Stimulated activated CD8-positive, alpha-beta memory T cell treated with anti-CD3 and anti-CD28 coated beads, Interleukin-2, amount 100 ng/mL, for 48 hours (primary cell): Measurements from ENCODE around the gene UNCX.

Source experiments
- DNase-seq, 2 donors: peaks; one replicate each; pipeline ENCODE4 v3.0.0-alpha.2; 2020; ENCODE audit warnings: low read depth in 2 of 2

The UNCX gene

GRCh38 chr7:1232103-1232466 lies 587 bp upstream of the UNCX start:
- DNase-seq = no peak

DNA sequence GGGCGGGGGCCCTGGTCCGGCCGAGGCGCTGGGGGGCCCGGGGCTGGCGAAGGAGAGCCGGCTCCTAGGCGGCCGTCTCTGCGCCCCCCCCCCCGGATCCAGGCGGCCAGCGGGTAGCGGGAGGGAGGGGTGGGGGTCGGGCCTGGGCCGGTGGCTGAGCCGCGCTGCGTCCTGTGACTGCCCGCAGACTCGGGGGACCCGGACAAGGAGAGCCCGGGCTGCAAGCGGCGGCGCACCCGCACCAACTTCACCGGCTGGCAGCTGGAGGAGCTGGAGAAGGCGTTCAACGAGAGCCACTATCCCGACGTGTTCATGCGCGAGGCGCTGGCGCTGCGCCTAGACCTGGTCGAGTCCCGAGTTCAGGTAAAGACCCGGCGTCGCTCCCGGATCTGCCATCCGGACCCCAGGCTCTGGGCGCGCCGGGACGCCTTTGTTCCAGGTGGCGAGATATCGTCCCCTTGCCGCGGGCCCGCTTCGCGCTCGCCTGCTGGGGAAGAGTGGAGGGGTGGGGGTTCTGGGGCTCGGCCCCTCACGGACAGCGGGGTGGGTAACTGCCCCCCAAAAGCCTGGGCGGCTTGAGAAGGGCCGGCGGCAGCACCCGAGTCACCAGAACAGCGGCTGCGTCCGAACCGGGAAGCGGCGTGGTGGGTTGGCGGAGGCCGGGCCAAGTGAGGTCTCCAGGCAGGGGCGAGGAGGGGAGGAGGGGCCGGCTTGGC lies 819 bp downstream of the UNCX start:
- DNase-seq = no peak

- no peak for DNase-seq
These were observed 1.6 kb downstream of the UNCX start for GRCh38 chr7:1234049-1234880.

DNA sequence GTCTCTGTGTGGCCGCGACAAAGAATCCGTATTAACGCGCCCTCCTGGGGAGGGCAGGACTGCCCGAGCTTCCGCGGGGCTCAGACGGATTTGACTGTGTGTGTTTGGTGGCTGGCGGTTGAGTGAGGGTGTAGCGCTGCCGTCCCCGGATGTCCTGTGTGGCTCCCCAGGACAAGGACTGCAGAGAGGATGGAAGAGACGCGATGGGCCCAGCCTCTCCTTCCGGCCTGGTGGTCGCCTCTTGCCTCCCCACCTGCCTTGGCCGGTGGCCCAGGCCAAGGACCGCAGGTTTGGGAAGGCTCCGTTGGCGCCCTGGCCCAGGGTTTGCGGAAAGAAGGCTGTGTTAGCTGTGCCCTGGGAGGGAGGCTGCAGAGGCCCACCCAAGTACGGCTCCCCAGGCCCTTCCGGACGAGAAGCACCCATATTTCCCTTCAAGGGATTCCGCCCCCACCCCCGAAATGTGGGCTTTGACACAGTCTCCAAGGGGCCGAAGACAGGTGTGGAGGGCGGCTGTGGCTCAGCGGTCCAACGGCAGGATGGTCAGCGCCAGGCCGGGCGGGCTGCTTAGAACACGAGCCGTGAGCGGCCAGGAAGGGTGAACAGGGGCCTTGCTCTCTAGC lies 2.3 kb downstream of the UNCX start:
- no peak for DNase-seq

GRCh38 chr7:1235501-1236131 lies 2.9 kb downstream of the UNCX start:
- no peak for DNase-seq

DNA sequence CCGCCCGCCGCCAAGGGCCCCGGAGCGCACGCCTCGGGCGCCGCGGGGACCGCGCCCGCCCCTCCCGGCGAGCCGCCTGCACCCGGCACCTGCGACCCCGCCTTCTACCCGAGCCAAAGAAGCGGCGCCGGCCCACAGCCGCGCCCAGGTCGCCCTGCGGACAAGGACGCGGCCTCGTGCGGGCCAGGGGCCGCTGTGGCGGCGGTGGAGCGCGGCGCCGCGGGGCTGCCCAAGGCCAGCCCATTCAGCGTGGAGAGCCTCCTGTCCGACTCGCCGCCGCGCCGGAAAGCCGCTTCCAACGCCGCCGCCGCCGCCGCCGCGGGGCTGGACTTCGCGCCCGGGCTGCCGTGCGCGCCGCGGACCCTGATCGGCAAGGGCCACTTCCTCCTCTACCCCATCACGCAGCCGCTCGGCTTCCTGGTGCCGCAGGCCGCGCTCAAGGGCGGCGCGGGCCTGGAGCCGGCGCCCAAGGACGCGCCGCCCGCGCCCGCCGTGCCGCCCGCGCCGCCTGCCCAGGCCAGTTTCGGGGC lies 3.5 kb downstream of the UNCX start:
- DNase-seq = no peak

GRCh38 chr7:1236831-1237701 lies 4.4 kb downstream of the UNCX start:
- DNase-seq = no peak

- no peak for DNase-seq
These were observed 5.1 kb downstream of the UNCX start for GRCh38 chr7:1237704-1238255.

DNA sequence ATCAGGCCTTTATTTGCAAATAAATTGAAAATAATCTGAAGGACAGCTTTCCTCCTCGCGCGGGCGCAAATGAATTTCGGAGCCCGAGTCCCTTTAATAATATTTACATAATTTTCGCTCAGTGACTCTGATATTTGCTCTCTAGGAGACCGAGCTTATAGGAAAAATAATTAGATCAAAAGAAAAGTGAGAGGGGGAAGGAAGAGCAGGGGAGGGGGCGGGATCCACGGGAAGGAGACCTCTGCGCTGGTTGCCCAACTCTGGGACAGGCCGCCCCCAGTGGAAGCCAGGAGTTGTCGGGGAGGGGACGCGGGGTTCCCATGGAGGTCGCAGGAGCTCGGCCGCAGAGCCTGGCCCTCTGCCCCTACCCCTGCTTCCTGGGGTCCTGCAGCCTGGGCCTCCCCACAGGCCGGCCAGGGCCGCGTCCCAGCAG lies 5.8 kb downstream of the UNCX start:
- DNase-seq = no peak

DNA sequence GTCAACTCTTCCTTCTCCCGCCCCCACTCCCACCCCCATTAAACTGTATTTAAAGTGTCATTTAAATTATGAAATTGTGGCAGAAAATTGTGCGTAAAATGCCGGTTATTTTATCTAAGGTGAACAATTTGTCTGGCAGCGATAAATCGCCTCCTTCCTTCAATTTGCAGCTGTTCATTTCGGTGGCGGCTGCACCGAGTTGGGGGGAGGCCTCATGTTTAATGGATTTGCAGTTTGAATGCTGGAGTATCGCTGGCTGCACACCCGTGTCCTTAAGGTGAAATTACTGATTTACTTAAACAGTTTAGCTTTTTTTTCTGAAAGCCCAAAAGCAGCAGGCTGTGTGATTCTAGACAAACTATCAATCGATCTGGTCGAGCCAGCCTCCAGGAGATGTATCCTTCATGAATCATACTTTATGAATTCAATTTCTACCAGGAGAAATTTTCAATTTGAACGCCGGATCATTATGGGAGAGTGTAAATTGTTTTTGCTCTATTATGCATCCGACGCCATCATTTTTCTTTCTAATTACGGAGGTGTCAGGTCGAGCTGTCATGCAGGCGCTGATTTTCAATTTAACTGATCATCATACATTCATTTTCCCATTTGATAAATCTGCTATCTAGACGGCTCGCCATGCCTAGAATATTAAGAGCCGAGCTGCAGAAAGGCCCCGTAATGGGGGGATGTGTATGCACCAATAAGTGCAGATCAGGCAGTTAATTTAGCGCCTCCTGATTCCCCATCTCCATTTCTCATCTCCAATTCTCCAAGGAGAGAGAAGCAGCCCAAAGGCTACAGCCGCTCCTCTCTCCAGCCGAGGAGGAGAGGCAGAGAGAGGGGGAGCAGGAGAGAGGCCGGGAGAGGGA lies 6.5 kb downstream of the UNCX start:
- DNase-seq = no peak

DNA sequence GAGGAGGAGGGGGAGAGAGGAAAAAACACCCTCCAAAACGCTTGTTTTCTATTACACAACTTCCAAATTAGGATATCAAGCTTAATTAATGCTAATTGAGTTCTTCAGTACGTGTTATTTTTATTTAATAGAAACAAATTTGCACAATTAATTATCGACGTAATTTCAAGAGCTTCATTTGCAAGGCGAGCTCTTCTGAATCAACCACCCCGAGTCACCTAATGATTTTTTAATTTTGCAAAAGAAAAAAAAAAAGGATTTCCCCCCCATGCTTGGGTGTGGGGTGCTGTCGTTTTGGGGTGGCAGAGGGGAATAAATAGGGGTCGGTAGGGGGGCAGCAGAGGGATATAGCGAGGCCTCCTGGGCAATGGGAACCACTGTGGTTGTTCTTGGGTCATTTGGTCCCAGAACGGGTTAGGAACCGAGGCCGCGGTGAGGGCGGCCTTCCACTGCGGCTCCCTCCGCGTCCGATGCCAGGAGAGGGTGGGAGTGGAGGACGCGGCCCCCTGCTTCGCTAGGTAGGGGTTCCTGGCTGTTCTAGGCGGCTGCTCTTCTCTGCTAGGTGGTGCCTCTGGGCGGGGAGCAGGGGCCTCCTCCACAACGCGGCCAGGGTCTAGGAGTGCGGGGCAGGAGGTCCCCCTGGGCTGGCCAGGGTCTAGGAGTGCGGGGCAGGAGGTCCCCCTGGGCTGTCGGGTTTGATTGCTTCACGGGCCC lies 7.3 kb downstream of the UNCX start:
- DNase-seq = no peak

DNA sequence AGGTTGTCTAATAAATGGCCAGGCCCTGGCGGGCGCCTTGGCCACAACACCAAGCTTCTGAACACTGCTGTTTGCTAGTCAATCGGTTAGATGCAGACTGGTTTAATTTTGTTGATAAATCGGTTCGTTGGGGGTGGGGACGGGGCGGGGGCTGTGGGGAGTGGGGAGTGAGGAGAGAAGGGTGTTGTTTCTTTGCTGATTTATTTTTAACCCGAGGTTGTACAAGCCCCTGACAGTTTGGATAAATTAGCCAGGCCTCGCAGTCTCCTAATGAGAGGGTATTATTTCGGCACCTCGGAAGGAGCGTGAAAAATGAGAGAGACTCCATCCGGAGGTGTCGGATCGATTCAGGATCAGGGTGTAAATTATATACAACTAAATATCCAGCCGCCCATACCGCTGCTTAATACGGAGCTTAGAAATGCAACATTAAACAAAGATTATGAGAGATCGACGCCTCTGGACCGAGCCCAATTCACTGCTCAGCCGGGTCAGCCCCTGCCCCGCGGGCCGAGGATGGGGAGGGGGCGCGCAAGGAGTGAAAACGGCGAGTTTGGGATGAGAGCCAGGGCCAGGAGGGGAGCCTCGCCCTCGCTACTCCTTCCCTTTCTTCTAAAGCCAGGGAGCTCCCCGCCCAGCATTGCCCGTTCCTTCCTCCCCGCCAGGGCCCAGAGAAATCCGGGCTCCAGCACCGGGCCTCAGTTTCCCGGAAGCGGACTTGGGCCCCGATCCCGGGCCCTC lies 8.0 kb downstream of the UNCX start:
- no peak for DNase-seq

DNA sequence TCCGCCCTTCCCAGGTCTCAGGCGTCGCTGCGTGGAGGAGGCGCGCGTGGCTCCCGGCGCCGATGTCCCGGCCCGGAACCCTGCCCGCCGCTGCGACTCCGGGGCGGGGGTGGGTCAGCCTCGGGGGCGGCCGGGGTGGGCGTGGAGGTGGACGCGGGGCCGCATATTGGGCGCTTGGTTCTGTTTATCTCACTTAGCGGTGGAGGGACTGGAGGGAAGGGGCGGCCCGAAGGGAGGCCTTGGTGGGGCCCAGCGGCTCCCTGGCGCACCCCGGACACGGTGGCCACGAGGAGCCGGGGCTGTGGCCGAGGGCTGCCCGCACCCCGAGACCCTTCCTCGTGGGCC lies 8.6 kb downstream of the UNCX start:
- no peak for DNase-seq

GRCh38 chr7:1241603-1242255 lies 9.1 kb downstream of the UNCX start:
- no peak for DNase-seq

DNA sequence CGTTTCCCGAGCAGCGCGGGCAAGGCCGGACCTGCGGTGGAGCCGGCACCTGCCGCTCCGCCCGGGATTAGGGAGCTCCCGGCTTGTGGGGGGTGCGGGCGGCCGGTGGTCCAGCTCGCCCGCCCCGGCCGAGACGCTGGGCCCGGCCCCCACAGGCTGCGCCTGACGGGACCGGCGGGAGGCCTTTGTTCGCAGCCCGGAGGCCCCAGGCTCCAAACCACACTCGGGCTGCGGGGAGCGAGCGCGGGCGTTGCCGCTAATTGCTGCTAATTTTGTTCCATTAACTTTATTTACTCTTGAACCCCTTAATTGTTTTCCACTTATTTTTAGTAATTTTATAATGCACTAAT lies 9.6 kb downstream of the UNCX start:
- DNase-seq = no peak

- no peak for DNase-seq
These were observed 10.1 kb downstream of the UNCX start for GRCh38 chr7:1242606-1243289.

DNA sequence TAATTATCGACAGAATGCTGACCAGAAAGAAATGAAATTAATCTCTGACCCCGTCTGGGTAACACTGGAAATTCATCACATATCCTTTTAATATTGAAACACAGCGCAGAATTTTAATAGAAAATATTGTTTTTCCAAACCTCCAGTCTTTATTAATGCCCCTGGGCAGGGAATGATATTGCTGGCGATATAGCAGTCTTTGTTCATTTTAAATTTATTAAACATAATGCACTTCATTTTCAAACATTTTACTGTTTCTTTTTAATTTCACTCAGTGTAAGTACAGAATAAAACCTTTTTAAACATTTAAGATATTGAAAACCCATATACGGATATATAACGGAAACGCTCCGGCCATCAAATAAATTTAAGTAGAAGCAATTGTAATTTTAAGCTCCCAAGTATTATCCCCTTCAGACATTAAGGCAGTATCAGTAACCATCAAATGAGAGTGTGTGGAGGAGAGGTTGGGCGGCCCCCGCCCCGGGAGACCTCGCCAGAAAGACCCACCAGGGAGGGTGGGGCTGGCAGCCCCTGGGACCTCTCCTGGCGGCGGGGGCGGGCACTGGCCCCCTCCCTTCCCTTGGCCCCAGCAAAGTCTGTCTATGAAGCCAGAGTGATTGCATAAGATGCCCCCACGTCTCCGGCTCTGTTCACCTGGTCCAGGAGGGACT lies 10.8 kb downstream of the UNCX start:
- no peak for DNase-seq
